Heart left ventricle (tissue), 16 donors: Measurements from ENCODE around the gene DUSP19. TPM values are rescaled to one million over a fixed set of nuclear protein-coding genes. Genes with fewer than 3 reads are reported as not detected.

ENCODE experiments used
- ATAC-seq, 4 donors: fragments of 200-7000 bp; cut with Tn5 transposase; one replicate each; pipeline ENCODE4 v1.9.1; 2020 to 2022; ENCODE audit warnings: moderate library complexity in 4 of 4, mild to moderate bottlenecking in 3 of 4, moderate number of reproducible peaks in 1 of 4
- DNase-seq, 5 donors: peaks; one replicate each; pipeline ENCODE4 v3.0.0-alpha.2; 2020
- H3K27ac ChIP-seq, 12 donors: fragments of 200-600 bp; sonication (generic) in 4 of 12; one replicate each; pipeline versions ENCODE4 v1.5.0 to v1.8.0; 2016 to 2022; ENCODE audit warnings: mild to moderate bottlenecking in 2 of 12
- H3K27me3 ChIP-seq, 9 donors: fragments of 200-600 bp; sonication (generic) in 2 of 9; one replicate each; pipeline versions ENCODE4 v1.5.1 to v1.8.0; 2016 to 2022; ENCODE audit warnings: mild to moderate bottlenecking in 3 of 9
- H3K36me3 ChIP-seq, 9 donors: fragments of 200-600 bp; sonication (generic) in 2 of 9; one replicate each; pipeline versions ENCODE4 v1.5.0 to v1.8.0; 2018 to 2022; ENCODE audit warnings: mild to moderate bottlenecking in 2 of 9
- H3K4me1 ChIP-seq, 12 donors: fragments of 200-600 bp; sonication (generic) in 4 of 12; one replicate each; pipeline versions ENCODE4 v1.5.0 to v1.8.0; 2016 to 2022; ENCODE audit warnings: mild to moderate bottlenecking in 3 of 12
- H3K4me3 ChIP-seq, 12 donors: fragments of 200-600 bp; sonication (generic) in 4 of 12; one replicate each; pipeline versions ENCODE4 v1.5.0 to v1.8.0; 2017 to 2022; ENCODE audit warnings: mild to moderate bottlenecking in 9 of 12, moderate library complexity in 4 of 12
- H3K9me3 ChIP-seq, 12 donors: fragments of 200-600 bp; sonication (generic) in 4 of 12; one replicate each; pipeline versions ENCODE4 v1.5.0 to v1.8.0; 2016 to 2022; ENCODE audit warnings: mild to moderate bottlenecking in 1 of 12
- CTCF ChIP-seq, 12 donors: fragments of 200-600 bp; sonication (generic) in 4 of 12; IDR thresholded peaks; one replicate each; pipeline versions ENCODE4 v1.5.0 to v1.8.0; 2018 to 2022; ENCODE audit warnings: antibody characterized with exemption in 12 of 12, mild to moderate bottlenecking in 5 of 12
- POLR2A ChIP-seq, 2 donors: fragments of 450-650 bp; IDR thresholded peaks; one replicate each; pipeline ENCODE4 v1.6.1; 2017; ENCODE audit warnings: antibody characterized with exemption in 2 of 2, mild to moderate bottlenecking in 2 of 2, moderate library complexity in 2 of 2
- WGBS, 4 donors: extraction: QIAGEN DNeasy Blood & Tissue Kit in 2 of 4; methylation state at CpG; one replicate each; pipeline versions ENCODE4 v1.1.5 to v1.1.7; 2013 to 2018; 5-methylcytosine and 5-hydroxymethylcytosine counted together
- intact Hi-C, 10 donors: fragments of 100-400 bp; cut with DNase I; formaldehyde crosslinking; loops; one replicate each; pipeline versions ENCODE4 v1.11.1 to v1.14.2; 2022
- polyA plus RNA-seq, 2 donors: library from polyadenylated mRNA; stranded (reverse); fragments of 200-250 nt; gene quantifications; one replicate each; pipeline ENCODE4 v1.2.3, GENCODE V29; 2013
- total RNA-seq, 9 donors: library from RNA; depleted of rRNA in 2 of 9; stranded (reverse); fragments of >200 nt in 2 of 9; fragmentation: NEBNext Ultra II Directional in 3 of 9; extraction: Animal tissue kit (Norgen Biotek cat#: 25700) in 3 of 9; gene quantifications; one replicate each; pipeline versions ENCODE4 v1.1.0 to v1.2.4, GENCODE V29; 2016 to 2023
- donor health status: ischemic (EF 13 %, LVEDD 7.1; RV severe dilation, severe dysfunction).
- donor health status: healthy with polysubstance abuse.
- donor health status: DM: no; HTN: yes; CAD: no.
- donor health status: DM: no; HTN: no; CAD: no.
- donor health status: ischemic (EF 25% LVEDD 6.9; RV normal size, moderate dysfunction).
- donor health status: ischemic (EF 25% LVEDD 5.7; RV mildly dilated, moderate dysfunction).
- donor health status: healthy.
- donor health status: DM: yes; HTN: yes; CAD: no.
- donor health status: ischemic (EF 35%, LVEDD 5.7; RV mildly dilated, moderate dysfunction).
- donor health status: nonischemic (EF 11% LVEDD 7.7; RV severe dilation, severe dysfunction).
- donor health status: DM: yes; HTN: yes; CAD: no.
- donor health status: PGD.
- donor health status: ischemic (EF 29% LVEDD 5.4; RV normal size, mild dysfunction).
- donor health status: nonischemic (EF 23%, LVEDD 6.1; RV moderate dilation, normal function).

Gene DUSP19
- total and polyA plus RNA-seq, 11 donors, result 1.5 to 13.4 (median 8.9) TPM

- Histone ChIP-seq H3K4me3 (peak overlapping the region; percentile 67 to 91 (median 77)), H3K36me3 (peaks cover 0 to 15% (median 10%) of the 10 kb centered on the region in 9 donors), H3K4me1 (peaks cover 0 to 25% (median 11%) of the 10 kb centered on the region in 12 donors), H3K9me3 (no peaks in the 10 kb centered on the region), H3K27me3 (no peaks in the 10 kb centered on the region), H3K27ac (peak overlapping the region in 10 of 12 donors; percentile 62 to 88 (median 80))
- DNase-seq, result no peak
- no peak for ATAC-seq
- TF ChIP-seq POLR2A (IDR thresholded peaks at IDR 0.05) (no peak), CTCF (IDR thresholded peaks at IDR 0.05) (no peak)
- WGBS, 4 donors, result 0 to 1% (median 1%) methylated on average over 10 of the region's 10 CpGs
- intact Hi-C loops, result loop anchor here in 7 of 10 donors (1.0 to 10.0 kb wide), 7 partner anchors 43 to 90 kb away; partner anchors contain the start of genes DUSP19 (in 5 of the 7) and NCKAP1 (in 2 of the 7)
These were observed 46.4 kb downstream of the DUSP19 start for GRCh38 chr2:183124957-183125255.

DNA sequence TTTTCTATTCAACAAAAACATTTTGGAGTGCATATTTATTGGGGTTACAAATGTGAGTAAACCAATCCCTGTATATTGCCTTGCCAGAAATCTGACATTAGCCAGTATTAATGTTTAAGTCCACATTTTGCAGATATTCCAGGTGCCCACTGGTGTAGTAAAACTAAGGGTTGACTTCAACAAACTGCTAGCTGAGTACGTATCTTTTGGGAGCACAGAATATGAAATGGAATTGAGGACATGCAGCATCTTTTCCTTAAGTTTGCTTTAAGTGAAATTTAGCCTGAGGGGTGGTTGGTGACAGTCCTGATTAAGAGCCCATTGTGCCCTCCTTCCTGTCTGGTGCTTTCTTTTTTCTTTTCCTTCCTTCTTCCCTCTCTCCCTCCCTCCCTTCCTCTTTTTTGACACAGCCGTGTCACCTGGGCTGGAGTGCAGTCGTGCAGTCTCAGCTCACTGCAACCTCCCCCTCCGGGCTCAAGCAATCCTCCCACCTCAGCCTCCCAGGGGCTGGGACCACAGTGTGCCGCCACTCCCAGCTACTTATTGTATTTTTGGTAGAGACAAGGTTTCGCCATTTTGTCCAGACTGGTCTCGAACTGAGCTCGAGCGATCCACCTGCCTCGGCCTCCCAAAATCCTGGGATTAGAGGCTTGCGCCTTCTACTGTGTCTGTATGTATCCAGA, 47.3 kb downstream of the DUSP19 start:
- Histone ChIP-seq H3K27me3 (no peaks in the 10 kb centered on the region), H3K4me3 (peak overlapping the region in 7 of 12 donors; percentile 67 to 91 (median 72)), H3K4me1 (peaks cover 0 to 25% (median 11%) of the 10 kb centered on the region in 12 donors), H3K36me3 (peaks cover 0 to 23% (median 19%) of the 10 kb centered on the region in 9 donors), H3K9me3 (no peaks in the 10 kb centered on the region), H3K27ac (no peak overlapping the region)
- TF ChIP-seq POLR2A (IDR thresholded peaks at IDR 0.05), result no peak
- no peak for TF ChIP-seq CTCF (IDR thresholded peaks at IDR 0.05)
- intact Hi-C loops, result loop anchor here in 4 of 10 donors (2.0 to 10.0 kb wide), 3 partner anchors 45 to 91 kb away; partner anchors contain the start of genes DUSP19 (in 2 of the 4) and NCKAP1 (in 1 of the 4)
- DNase-seq, result no peak
- ATAC-seq, result no peak
- 78 to 83% (median 81%) methylated on average over 11 of the region's 11 CpGs for WGBS, 4 donors

DNA sequence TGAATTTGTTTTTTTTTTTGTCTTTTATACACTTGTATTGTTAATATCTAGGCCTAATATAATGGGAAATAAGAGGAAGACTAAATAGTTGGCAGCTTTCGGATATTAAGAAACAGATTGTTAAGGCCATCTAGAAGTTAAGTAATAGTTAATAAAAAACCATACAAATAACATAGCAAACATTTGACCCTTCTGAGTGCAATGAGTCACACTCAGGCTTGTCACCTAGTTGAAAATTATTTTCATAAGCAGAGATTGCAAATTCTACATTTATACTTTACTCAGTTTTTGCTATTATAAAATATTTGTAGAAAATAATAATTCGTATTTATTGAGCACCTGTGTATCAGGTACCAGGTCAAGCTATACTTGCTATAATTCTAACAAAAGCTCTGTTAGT, 48.1 kb downstream of the DUSP19 start:
- DNase-seq (no peak), ATAC-seq (no peak)
- no peaks in the 10 kb centered on the region for H3K27me3 ChIP-seq
- H3K4me3 ChIP-seq, result no peak overlapping the region
- intact Hi-C loops, result loop anchor here in 1 of 10 donors (10.0 kb wide), 1 partner anchor 92 kb away; the partner anchor contains the start of gene NCKAP1
- TF ChIP-seq POLR2A (IDR thresholded peaks at IDR 0.05) (no peak), CTCF (IDR thresholded peaks at IDR 0.05) (no peak)
- H3K27ac ChIP-seq, result no peak overlapping the region
- peaks cover 0 to 25% (median 11%) of the 10 kb centered on the region in 12 donors for H3K4me1 ChIP-seq
- H3K9me3 ChIP-seq, result no peaks in the 10 kb centered on the region
- peaks cover 0 to 32% (median 21%) of the 10 kb centered on the region in 9 donors for H3K36me3 ChIP-seq
- 93 to 98% (median 95%) methylated on average over 2 of the region's 2 CpGs for WGBS, 4 donors

DNA sequence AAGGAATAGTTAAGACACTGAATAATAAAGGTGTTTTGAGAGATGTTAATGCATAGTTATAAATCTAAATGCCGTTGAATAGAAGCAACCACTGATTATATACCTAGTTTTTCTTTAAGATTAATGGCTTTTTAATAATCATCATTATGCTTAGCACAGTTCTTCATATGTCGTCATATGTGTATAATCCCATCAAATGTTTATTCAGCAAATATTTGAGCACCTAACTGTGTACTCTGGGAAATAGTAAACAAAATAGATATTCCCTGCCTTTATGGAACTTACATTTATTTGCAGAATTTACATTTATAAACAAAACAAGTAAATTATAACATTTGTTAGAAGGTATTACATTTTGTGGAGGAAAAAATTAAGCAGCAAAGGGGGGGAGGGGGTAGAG, 55.5 kb downstream of the DUSP19 start:
- Histone ChIP-seq H3K27ac (no peak overlapping the region), H3K9me3 (no peaks in the 10 kb centered on the region), H3K36me3 (peaks cover 0 to 54% (median 36%) of the 10 kb centered on the region in 9 donors), H3K27me3 (no peaks in the 10 kb centered on the region), H3K4me3 (no peak overlapping the region), H3K4me1 (no peaks in the 10 kb centered on the region)
- DNase-seq (no peak), ATAC-seq (no peak)
- TF ChIP-seq POLR2A (IDR thresholded peaks at IDR 0.05) (no peak), CTCF (IDR thresholded peaks at IDR 0.05) (no peak)
- WGBS, 4 donors, result 71 to 99% (median 96%) methylated on average over 2 of the region's 2 CpGs
- intact Hi-C loops, result no loop called here
